Forelimb muscle (tissue), 1 donor: ENCODE results near the gene SLC13A3. TPM values are rescaled to one million over a fixed set of nuclear protein-coding genes. Genes with fewer than 3 reads are reported as not detected.

Experiments
- DNase-seq: peaks from one replicate; pipeline ENCODE4 v3.0.0-alpha.2; 2013; ENCODE audit warnings: low read depth
- polyA plus RNA-seq: library from polyadenylated mRNA; unstranded; fragments of 120-200 nt; gene quantifications from one replicate; pipeline ENCODE4 v1.2.1, GENCODE V29; 2013; ENCODE audit not compliant: insufficient read length

Gene SLC13A3
- polyA plus RNA-seq, 1 donor, result 3.3 TPM

DNA sequence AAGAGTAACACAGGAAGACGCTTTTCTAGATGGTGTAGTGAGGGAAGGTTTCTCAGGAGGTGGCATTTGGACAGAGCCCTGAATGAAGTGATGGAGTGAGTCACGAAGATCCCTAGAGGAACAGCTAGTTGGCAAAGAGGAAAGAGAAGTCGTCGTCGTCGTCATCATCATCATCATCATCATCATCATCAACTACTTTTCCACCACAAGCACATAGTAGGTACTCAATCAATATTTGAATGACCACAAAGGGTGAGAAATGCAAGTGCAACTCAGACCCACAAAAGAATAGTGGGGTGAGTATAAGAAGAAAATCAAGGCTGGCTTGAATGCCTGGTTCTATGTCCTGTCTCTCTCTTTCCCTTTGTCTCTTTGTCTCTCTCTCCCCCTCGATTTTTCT is 72.5 kb downstream of the SLC13A3 start:
- DNase-seq, result no peak

DNA sequence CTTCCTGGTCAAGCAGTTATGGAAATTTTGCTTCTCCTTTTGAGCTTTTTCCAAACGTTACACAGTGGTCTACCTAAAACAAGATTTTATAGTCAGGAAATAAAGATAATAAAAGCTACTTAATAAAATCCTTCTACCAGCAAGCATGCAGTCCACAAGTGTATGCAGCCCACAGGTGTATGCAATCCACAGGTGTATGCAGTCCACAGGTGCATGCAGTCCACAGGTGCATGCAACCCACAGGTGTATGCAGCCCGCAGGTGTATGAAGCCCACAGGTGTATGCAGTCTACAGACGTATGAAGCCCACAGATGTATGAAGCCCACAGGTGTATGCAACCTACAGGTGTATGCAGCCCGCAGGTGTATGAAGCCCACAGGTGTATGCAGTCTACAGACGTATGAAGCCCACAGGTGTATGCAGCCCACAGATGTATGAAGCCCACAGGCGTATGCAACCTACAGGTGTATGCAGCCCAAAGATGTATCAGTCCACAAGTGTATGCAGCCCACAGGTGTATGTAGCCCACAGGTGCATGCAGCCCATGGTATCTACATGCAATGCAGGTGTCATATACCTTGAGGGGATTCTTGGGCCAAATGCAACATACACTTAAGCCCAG is 74.4 kb downstream of the SLC13A3 start:
- DNase-seq, result no peak

DNA sequence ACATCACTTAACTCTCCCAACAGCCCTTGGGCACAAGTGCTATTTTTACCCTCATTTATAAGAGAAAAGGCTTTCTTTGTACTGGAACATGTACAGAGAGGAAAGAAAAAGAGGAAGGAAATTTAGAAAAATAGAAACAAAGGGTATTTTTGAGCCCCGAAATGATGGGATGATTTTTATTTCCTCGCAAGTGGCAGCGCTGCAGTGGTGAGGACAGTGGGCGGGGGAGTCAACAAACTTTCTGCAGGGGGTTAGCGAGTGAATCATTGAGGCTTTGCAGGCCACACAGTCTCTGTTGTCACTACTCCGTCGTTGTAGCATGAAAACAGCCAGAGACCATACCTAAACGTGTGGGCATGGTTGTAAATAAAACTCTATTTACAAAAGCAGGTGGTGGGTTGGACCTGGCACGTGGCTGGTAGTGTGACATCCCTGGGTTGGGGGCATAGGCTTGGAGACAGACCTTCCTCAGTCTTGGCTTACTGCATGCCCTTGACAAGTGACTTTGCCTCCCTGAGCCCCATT is 75.3 kb downstream of the SLC13A3 start:
- no peak for DNase-seq

DNA sequence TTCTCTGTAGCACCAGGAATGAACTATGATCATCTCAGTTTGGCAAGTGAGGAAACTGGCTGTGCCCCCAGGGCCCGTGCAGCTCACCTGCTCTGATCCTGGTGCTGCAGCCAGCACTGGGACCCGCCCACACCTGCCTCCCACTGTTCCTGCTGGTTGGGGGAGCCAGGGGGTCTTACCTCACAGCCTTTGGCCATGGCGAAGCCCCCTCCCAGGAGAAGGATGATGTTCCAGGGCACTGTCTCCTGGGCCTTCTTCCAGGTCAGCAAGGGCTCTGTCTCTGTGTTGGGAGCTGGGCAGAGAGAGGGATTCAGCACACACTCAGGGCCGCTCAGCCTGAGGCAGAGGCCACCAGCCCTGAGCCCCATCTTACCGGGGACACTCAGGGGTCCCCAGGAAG is 75.9 kb downstream of the SLC13A3 start:
- DNase-seq, result no peak

DNA sequence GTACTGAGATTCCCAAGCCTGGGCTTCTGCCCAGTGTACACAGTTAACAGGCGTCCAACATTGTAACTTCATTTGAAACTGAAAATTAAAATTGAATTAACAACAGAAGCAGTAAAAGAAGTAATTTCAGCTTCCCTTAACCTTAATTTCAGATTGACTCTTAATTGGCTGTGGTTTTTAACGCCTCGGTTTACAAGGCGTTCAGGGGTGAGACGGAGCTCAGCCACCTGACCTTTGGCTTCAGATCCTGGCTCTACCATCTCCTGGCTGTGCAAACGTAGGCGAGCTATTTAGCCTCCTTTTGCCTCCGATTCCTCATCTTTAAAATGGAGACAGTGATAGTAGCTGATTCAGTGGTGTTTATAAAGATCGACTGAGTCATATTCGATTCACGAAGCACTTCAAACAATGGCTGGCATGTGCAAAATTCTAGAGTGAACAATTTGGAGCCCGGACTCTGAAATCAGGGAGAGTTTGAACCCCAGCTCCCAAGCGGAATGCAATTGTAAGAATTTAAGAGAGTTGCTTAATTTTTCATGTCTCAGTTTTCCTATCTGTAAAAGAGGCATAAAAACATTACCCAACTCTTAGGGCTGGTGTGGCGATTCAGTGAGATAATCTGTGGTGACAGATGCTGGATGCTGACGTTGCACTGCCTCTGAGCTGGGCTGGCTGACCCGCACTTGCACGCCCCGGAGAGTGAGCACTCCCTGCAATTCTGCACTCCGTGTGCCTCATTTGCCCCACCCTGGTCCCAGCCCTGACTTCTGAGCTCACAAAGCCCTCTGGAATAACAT is 77.3 kb downstream of the SLC13A3 start:
- no peak for DNase-seq

DNA sequence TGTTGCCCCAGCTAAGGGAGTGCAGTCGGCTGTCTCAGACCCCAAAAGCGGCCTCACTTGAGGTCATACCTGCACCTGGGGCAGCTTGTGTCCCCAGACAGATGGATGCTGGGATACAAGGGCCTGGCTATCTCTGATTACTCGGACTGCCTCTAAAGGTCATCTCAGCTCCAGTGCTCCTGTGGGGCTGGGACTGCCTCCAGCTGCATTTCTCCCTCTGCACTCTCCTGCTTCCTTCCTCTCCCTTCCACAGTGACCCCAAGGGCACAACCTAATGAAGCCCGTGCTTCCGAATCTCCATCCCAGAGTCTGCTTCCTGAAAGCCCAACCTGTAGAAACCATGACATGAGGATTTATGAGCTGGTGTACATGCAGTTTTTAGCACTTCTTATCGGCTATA is 78.0 kb downstream of the SLC13A3 start:
- no peak for DNase-seq

DNA sequence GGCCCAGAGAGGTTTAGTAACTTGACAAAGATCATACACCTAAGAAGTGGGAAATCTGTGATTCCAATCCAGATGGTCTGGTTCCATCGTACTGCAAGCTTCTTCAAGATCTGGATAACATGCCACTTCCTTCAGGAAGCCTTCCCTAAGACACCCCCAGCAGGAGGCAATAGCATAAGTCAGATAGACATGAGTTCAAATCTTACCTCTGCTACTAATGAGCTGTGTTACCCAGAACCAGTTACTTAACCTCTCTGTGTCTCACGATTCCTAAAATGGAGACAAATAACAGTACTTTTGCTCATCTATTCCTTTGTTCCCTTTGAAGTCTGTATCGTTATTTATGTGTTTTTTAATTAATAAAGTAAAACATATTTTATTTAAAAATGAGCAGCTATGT is 78.5 kb downstream of the SLC13A3 start:
- DNase-seq, result no peak

DNA sequence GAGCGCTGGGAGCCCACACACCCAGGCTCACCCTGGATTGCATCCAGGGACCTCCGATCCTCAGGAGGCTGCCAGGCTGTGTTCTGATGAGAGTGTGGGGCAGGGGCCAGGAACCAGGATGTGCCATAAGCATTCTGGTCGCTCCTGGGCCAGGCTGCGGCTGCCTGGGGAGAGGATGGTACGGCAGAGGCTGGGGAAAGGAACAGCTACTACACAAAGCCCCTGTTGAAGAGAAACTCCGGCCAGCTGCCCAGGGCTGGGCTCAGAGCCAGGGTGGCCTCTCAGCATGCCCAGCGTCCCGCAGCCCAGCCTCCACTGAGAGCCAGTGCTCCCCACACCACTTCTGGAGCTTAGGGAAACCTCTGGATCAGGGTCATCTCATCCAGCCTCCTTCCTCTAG is 79.1 kb downstream of the SLC13A3 start:
- DNase-seq, result no peak

DNA sequence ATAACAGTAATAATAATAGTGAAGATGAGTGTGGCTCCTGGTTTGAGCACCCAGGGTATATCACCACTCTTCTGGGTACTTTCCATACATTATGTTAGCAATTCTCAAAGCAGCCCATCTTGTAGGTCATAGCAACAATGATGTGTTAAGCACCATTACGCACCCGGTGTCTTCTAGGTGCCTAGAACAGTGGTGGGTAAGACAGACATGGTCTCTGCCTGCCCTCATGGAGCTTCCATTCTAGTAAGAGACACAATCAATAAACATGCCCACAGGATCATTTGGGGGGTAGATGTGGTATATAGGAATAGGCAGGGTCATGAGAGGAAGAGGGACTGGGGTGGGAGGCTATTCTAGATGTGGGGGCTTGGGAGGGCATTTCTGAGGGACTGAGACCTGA is 79.8 kb downstream of the SLC13A3 start:
- no peak for DNase-seq

DNA sequence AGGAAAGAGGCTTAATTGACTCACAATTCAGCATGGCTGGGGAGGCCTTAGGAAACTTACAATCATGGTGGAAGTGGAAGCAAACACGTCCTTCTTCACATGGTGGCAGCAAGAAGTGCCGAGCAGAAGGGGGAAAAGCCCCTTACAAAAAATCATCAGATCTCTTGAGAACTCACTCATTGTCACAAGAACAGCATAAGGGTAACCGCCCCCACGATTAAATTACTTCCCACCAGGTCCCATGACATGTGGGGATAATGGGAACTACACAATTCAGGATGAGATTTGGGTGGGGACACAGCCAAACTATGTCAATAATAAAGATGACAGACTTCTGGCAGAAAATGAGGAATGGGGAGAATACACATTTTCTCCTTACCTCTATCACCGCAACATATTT is 80.3 kb downstream of the SLC13A3 start:
- DNase-seq, result no peak

DNA sequence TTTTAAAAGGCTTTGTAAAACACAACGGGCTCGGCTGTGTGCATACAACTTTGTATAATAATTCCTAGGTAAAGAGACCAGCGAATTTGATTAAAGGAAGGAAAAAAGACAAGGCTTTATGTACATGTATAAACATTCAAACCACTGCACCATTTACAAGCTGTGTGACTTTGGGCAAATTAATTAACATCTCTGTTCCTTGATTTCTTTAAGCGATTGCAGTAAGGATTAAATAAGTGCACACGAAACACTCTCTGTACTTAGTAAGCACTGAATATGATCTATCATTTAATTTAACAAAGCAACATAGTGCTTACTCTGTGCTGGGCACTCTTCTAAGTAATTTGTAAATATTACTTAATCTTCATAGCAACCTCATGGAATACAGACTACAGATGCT is 81.3 kb downstream of the SLC13A3 start:
- no peak for DNase-seq

DNA sequence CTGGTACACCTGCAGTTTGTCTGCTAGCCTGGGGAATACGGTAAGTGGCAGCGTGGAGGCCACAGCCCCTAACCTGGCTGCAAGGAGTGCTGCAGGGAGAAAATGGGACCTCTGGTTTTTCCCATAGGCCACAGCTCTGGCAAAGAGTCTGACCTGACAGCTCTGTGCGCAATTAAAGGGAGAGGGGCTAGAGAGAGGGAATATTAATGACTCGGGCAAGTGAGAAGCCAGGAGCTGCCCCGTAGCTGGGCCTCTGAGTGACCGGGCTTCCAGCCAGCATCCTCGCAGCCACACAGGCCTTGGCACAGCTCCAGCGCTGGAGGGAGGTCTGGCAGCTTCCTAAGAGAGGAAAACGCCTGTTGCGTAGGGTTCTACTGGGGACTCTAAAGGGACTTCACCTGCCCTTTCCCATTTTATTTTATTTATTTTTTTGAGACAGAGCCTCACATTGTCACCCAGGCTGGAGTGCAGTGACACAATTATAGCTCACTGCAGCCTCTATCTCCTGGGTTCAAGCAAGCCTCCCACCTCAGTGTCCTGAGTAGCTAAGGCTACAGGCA is 82.6 kb downstream of the SLC13A3 start:
- DNase-seq, result peak; percentile 45

DNA sequence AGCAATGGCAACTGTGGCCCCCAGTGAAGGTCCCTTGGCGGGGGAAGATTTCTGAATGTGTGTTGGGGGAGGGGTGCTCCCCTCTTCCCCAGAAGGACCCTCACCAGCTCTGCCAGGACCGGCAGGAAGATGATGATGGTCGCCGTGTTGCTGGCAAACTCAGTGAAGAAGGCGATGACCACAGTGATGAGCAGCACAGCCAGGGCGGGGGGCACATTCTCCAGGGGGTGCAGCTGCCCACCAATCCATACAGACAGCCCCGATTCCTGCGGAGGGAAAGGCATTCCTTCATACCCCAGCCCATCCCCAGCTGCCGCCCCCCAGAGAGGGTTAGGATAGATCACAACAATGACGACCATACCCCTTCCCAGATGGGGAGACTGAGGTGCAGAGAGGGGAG is 85.1 kb downstream of the SLC13A3 start:
- no peak for DNase-seq

DNA sequence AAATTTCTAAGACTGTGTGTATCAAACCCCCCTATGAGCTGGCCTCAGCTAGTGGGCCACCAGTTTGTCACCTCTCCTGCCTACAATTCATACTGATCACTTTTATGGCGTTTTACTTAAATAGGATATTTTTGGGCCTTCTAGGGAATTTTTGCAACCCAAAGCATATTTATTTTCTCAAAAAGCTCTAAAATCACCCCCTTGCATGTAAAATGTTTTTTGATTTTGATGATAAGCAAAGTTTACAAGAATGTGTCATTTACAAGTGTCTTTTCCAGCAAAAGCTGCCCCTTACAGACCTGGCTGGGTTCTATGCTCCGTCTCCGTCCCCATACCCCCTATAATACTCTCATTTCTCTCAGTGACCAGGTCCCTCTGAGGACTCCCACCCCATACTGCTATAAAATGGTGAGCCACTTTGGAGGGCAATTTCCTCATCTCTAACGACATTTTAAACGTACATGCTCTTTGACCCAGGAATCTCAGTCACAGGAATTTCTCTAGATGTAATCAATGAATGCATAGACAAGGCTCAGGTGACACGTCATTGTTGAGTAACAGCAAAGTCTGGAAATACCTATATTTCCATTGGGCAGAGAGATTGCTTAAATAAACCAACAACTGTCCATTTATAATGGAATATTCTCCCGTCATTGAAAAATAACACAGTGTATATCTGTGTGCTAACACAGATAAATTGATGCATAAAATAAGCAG is 86.9 kb downstream of the SLC13A3 start:
- no peak for DNase-seq

DNA sequence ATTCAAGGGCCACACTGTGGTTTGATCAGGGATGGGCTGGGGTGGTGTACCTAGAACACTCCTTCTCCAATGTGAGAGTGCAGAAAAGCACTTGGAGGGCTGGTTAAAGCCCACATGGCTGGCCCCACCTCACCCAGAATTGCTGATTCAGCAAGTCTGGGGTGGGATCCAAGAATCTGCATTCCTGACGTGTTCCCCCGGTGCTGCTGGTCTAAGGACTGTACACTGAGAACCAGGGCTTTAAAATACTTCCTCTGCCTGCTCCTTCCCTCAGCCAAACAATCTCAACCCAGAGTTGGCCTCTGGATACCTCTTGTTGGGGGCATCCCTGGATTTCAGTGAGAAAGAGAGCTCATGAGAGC is 87.4 kb downstream of the SLC13A3 start:
- DNase-seq, result no peak

DNA sequence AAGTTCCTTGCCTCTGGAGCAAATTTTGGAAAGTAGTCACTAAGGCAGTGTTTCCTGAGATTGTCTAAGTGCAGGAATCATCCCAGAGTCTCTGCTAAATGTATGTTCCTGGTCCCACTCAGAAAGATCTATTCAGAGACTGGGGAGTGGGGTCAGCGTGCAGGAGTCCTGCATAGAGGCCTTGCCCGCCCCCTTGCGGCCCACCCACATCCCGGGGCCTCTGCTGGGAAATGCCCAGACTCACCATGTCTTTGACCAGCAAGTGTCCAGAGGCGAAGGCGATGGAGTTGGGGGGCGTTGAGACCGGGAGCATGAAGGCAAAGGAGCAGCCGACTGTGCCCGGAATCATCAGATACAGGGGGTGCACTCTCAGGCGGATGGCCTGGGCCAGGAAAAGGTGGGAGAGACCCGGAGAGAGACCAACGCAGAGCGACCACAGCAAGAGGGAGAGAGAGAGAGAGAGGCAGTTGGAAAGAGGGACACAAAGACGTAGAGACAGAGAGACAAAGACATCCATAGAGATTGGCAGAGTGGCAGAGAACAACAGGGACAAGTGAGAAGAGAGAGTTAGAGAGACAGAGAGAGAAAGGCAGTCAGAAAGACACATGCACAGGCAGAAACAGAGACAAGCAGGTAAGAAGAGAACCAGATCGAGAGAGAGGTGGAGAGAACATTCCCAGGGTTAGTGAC is 87.9 kb downstream of the SLC13A3 start:
- no peak for DNase-seq

DNA sequence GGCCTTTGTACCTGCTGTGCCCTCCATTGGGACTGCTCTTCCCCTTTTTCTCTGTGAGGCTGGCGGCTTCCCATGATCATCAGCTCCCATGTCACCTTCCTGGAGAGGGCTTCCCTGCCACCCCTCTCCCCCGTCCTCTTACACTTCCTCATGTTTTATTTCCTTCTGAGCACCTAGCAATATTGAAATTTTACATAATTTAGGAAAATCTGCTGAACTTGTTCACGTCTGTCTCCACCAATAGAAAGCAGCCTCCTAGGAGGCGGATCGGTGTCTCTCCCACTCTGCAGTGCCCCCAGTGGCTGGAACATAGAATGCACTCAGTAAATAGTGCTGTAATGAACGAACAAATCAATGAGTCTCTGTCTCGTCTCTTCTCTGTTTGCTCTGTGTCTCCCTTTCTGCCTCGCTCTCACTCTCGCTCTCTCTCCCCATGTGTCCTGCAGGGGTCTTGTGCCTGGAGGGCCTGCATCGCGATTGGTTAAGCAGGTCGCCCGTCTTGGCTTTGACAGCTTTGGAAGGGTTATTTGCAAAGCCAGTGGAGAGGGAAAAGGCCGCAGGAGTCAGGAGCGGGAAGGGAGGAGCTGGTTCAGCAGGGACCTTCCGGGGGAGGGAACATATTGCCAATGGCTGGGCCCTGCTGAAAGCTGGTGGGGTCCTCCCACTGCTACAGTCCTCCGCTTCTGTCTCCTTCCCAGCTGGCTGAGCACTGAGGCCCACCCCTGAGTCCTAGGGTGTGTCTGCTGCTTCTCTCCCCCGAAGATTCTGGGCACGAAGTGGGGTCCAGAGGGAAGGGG is 88.7 kb downstream of the SLC13A3 start:
- DNase-seq, result peak; percentile 62

DNA sequence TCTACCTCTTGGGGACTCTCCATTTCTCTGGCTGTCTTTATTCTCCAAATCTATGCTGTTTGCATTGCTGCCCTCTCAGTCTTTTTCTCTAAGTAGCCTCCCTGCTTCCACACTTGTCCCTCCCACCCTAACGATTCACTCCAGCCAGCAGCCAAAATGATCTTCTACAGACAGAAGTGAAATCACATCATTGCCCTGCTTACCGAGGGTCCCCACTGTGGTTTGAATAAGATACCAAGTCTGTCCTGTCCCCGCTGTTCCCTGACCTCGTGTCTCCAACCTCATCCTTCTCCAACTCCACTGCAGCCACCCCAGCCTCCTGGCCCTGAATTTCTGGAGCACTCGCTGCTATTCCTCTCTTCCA is 89.3 kb downstream of the SLC13A3 start:
- no peak for DNase-seq

DNA sequence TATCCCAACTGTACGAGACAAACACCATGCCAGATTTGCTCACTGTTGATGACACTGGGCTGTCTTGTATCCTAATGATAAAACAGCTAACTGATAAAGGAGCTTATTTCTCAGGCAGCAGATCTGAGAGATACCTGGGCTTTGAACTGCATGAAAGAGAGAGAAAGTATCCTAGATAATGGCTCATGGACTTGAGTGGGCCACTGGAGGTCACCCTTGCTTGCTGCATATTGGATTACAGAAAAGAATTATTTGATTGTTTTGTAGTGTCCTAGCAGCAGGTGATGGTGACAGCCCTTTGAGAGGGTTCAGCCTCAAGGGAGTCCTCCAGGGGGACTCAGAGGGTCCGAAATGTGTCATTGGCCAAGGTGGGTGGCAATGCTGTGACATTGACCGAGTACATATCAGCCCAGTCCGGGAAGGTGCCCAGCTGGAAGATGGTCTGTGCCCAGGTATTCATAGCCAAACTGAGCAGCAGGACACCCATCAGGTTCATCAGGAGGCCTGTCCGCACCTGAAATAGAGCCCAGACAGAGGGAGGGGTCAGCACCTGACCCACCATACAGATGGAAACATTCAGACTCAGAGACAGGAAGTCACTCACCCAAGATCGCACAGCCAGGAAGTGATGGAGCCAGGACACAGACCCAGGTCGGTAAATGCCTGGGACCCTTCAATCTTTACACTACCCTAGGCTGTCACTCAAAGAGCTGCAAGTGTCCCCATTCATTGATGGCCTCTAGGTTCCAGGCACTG is 91.4 kb downstream of the SLC13A3 start:
- DNase-seq, result no peak

DNA sequence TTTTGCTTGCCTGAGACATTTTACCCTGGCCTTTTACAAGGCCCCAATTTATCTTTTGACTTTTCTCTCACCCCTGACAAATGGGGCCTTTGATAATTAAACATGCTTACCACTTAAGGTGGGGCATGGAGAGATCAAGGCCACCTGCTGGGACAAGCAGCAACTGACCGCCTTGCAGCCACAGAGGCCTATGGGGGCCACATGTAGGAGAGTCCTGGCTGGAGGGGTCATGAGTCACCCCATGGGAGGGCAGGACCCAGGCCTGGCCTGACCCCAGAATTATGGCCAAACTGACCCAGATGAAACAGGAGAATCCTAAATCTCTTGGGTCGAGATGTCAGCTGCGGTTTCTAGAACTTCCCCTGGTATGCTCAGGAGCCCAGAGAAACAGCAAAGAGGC is 92.3 kb downstream of the SLC13A3 start:
- DNase-seq, result no peak
